Measurements from ENCODE around the gene PTPN12. TPM values are rescaled to one million over a fixed set of nuclear protein-coding genes. Genes with fewer than 3 reads are reported as not detected.

The PTPN12 gene
- total and polyA plus RNA-seq, 2 donors (not counting 1 experiment from before 2014, with no cell fraction given) = 18.0 to 78.8 TPM

DNA sequence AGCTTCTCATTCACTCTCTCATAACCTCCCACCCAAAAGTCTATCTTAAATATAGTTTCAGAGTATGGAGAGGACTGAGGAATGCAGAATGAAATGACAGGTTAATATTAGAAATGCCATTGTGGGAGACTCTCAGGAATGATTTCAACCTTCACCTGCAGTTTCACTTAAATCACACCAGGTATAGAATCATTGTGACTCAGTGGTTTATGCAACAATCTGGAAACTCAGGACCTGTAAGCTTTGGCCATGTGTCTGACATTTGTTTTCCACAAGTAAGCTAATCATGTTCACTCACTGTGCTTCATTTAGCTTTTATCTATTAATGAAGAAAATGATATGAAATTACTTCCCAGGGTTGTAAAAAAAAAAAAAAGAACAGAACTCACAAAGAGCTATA lies 8.7 kb upstream of the PTPN12 start:
- Histone ChIP-seq H3K4me2 (replicated peaks; ENCODE audit: low read depth, low read length, poor library complexity, severe bottlenecking) (no peak overlapping the region), H3K9ac (ENCODE audit: low read length) (no peak overlapping the region), H3K36me3 (replicated peaks in 1 of 2; ENCODE audit: control extremely low read depth in 1 of 2, control insufficient read depth in 1 of 2, extremely low read depth in 1 of 2, insufficient read depth in 2 of 2, low read length in 1 of 2) (no peaks in the 10 kb centered on the region), H3K9me3 (ENCODE audit: control extremely low read depth in 1 of 3, control insufficient read depth in 2 of 3, insufficient read depth in 1 of 3, low read length in 2 of 3) (no peaks in the 10 kb centered on the region), H3K4me3 (ENCODE audit: control extremely low read depth in 1 of 5, extremely low read depth in 1 of 5, insufficient read depth in 1 of 5, low read depth in 2 of 5, low read length in 4 of 5) (no peak overlapping the region), H2AFZ (ENCODE audit: insufficient read depth, low read depth, low read length, poor library complexity, severe bottlenecking) (no peak overlapping the region), H3K27ac (ENCODE audit: low read length in 2 of 2) (peak overlapping the region in 1 of 2 donors; percentile 77), H3K4me1 (ENCODE audit: control insufficient read depth in 2 of 2, insufficient read depth in 2 of 2, low read length in 2 of 2) (peaks cover 25 to 28% of the 10 kb centered on the region in 2 donors), H4K20me1 (ENCODE audit: control insufficient read depth, insufficient read depth, low read length, poor library complexity, severe bottlenecking) (no peaks in the 10 kb centered on the region), H3K79me2 (ENCODE audit: control insufficient read depth, insufficient read depth, low read length) (no peaks in the 10 kb centered on the region), H3K27me3 (replicated peaks in 1 of 4; ENCODE audit: control extremely low read depth in 1 of 4, control insufficient read depth in 3 of 4, insufficient read depth in 4 of 4, low read length in 3 of 4) (no peaks in the 10 kb centered on the region)
- Mint-ChIP-seq H3K4me3 (no peak overlapping the region), H3K27ac (no peak overlapping the region), H3K9me3 (ENCODE audit: insufficient read depth) (no peaks in the 10 kb centered on the region), H3K27me3 (no peaks in the 10 kb centered on the region), H3K4me1 (peaks cover 29% of the 10 kb centered on the region)
- intact Hi-C loops (cut with micrococcal nuclease) = loop anchor here (10.0 kb wide), 1 partner anchor 64 kb away; no protein-coding TSS in a partner anchor
- DNase-seq (no peak), ATAC-seq (ENCODE audit: low read depth) (no peak)
- TF ChIP-seq CTCF (IDR thresholded peaks at IDR 0.05) (no peak), EZH2 (IDR thresholded peaks at IDR 0.05; ENCODE audit: borderline replicate concordance, insufficient read depth, low read depth, low read length, poor library complexity, severe bottlenecking) (no peak)
- ChIA-PET POLR2A (interaction anchor here (0.6 to 1.4 kb wide), 2 partner anchors 8 to 9 kb away, joined by 3 to 5 read pairs; partner anchors contain the start of gene PTPN12), CTCF (interaction anchor here (1.4 kb wide), 1 partner anchor 13 kb away, joined by 3 read pairs; no protein-coding TSS in a partner anchor)

DNA sequence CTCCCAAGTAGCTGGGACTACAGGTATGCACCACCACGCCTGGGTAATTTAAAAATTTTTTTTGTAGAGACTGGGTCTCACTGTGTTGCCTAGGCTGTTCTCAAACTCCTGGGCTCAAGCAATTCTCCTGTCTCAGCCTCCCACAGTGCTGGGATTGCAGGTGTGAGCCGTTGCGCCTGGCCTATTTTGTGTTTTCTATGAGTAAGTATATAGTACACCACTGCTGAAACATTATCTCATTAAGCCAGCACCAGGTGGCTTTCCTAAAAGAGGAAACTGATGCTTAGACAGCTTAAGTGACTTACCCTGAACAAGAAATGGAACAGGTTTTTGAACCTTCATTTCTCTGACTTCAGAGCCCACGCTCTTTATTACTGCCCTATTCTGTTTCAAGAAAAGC lies 7.8 kb upstream of the PTPN12 start:
- peak overlapping the region in 1 of 2 donors; percentile 77 for H3K27ac ChIP-seq (ENCODE audit: low read length in 2 of 2)
- no peaks in the 10 kb centered on the region for H3K27me3 ChIP-seq (replicated peaks in 1 of 4; ENCODE audit: control extremely low read depth in 1 of 4, control insufficient read depth in 3 of 4, insufficient read depth in 4 of 4, low read length in 3 of 4)
- DNase-seq (peak; percentile 29), ATAC-seq (ENCODE audit: low read depth) (peak; percentile 25)
- ChIA-PET CTCF (interaction anchor here (1.4 kb wide), 1 partner anchor 14 kb away, joined by 3 read pairs; no protein-coding TSS in a partner anchor), POLR2A (no interaction called here)
- H3K27me3 Mint-ChIP-seq = no peaks in the 10 kb centered on the region
- H3K9me3 ChIP-seq (ENCODE audit: control extremely low read depth in 1 of 3, control insufficient read depth in 2 of 3, insufficient read depth in 1 of 3, low read length in 2 of 3) = no peaks in the 10 kb centered on the region
- intact Hi-C loops (cut with micrococcal nuclease) = loop anchor here (10.0 kb wide), 1 partner anchor 64 kb away; no protein-coding TSS in a partner anchor
- H3K4me3 ChIP-seq (ENCODE audit: control extremely low read depth in 1 of 5, extremely low read depth in 1 of 5, insufficient read depth in 1 of 5, low read depth in 2 of 5, low read length in 4 of 5) = no peak overlapping the region
- H4K20me1 ChIP-seq (ENCODE audit: control insufficient read depth, insufficient read depth, low read length, poor library complexity, severe bottlenecking) = no peaks in the 10 kb centered on the region
- no peak overlapping the region for H3K9ac ChIP-seq (ENCODE audit: low read length)
- peak overlapping the region; percentile 11 for H3K4me2 ChIP-seq (replicated peaks; ENCODE audit: low read depth, low read length, poor library complexity, severe bottlenecking)
- H3K27ac Mint-ChIP-seq = peak overlapping the region; percentile 84
- no peaks in the 10 kb centered on the region for H3K36me3 ChIP-seq (replicated peaks in 1 of 2; ENCODE audit: control extremely low read depth in 1 of 2, control insufficient read depth in 1 of 2, extremely low read depth in 1 of 2, insufficient read depth in 2 of 2, low read length in 1 of 2)
- no peak overlapping the region for H3K4me3 Mint-ChIP-seq
- peak overlapping the region; percentile 18 for H2AFZ ChIP-seq (ENCODE audit: insufficient read depth, low read depth, low read length, poor library complexity, severe bottlenecking)
- H3K79me2 ChIP-seq (ENCODE audit: control insufficient read depth, insufficient read depth, low read length) = no peaks in the 10 kb centered on the region
- H3K4me1 ChIP-seq (ENCODE audit: control insufficient read depth in 2 of 2, insufficient read depth in 2 of 2, low read length in 2 of 2) = peaks cover 25 to 28% of the 10 kb centered on the region in 2 donors
- no peak for TF ChIP-seq EZH2 (IDR thresholded peaks at IDR 0.05; ENCODE audit: borderline replicate concordance, insufficient read depth, low read depth, low read length, poor library complexity, severe bottlenecking)
- WGBS (ENCODE audit: insufficient coverage) = no CpG with 5 or more reads among the region's 4 CpGs
- H3K9me3 Mint-ChIP-seq (ENCODE audit: insufficient read depth) = no peaks in the 10 kb centered on the region
- H3K4me1 Mint-ChIP-seq = peaks cover 29% of the 10 kb centered on the region

Measured in B cell (primary cell).